Neural cell (in vitro differentiated cells): ENCODE data around the gene GRM5. TPM values are rescaled to one million over a fixed set of nuclear protein-coding genes. Genes with fewer than 3 reads are reported as not detected.

ENCODE experiments used
- H2AFZ ChIP-seq: fragments of 200-600, 300-800 bp; sonication (generic), shearing (Covaris generic); 2 replicates; pipeline ENCODE4 v1.6.0; 2014; ENCODE audit warnings: low read depth, mild to moderate bottlenecking, antibody characterized with exemption, low read length, moderate library complexity
- H3F3A ChIP-seq: fragments of 200-600 bp; shearing (Covaris generic); 2 replicates; pipeline ENCODE4 v1.6.1; 2016; ENCODE audit warnings: mild to moderate bottlenecking, moderate library complexity, mixed read lengths, antibody characterized with exemption, low read length; ENCODE audit not compliant: insufficient read depth, poor library complexity, severe bottlenecking
- H3K27ac ChIP-seq: fragments of 200-600, 300-800 bp; sonication (generic), shearing (Covaris generic); 2 replicates; pipeline ENCODE4 v1.5.1; 2014; ENCODE audit warnings: mild to moderate bottlenecking, low read length, moderate library complexity
- H3K27me3 ChIP-seq: fragments of 300-800, 200-600 bp; sonication (generic), shearing (Covaris generic); 2 replicates; pipeline ENCODE4 v1.6.0; 2014; ENCODE audit warnings: mild to moderate bottlenecking, low read depth, low read length, moderate library complexity; ENCODE audit not compliant: insufficient read depth
- H3K36me3 ChIP-seq: fragments of 300-800, 200-600 bp; sonication (generic), shearing (Covaris generic); 2 replicates; pipeline ENCODE4 v1.5.1; 2014; ENCODE audit warnings: mild to moderate bottlenecking, antibody characterized with exemption, low read length, moderate library complexity; ENCODE audit not compliant: insufficient read depth
- H3K4me2 ChIP-seq: fragments of 300-800, 200-600 bp; sonication (generic), shearing (Covaris generic); 2 replicates; pipeline ENCODE4 v1.6.0; 2014; ENCODE audit warnings: mild to moderate bottlenecking, low read length
- H3K4me3 ChIP-seq: fragments of 300-800, 200-600 bp; sonication (generic), shearing (Covaris generic); 2 replicates; pipeline ENCODE4 v1.5.1; 2014; ENCODE audit warnings: mild to moderate bottlenecking, low read length, moderate library complexity
- H3K79me2 ChIP-seq: fragments of 200-600 bp; shearing (Covaris generic); replicated peaks from 2 replicates; pipeline ENCODE4 v1.6.0; 2014; ENCODE audit warnings: mild to moderate bottlenecking, low read length, moderate library complexity; ENCODE audit not compliant: insufficient read depth
- H3K9ac ChIP-seq: fragments of 300-800, 200-600 bp; sonication (generic), shearing (Covaris generic); 2 replicates; pipeline ENCODE4 v1.6.1; 2016; ENCODE audit warnings: mild to moderate bottlenecking, low read length, mixed read lengths
- H3K9me2 ChIP-seq: fragments of 200-600 bp; shearing (Covaris generic); 2 replicates; pipeline ENCODE4 v1.6.1; 2016; ENCODE audit warnings: mild to moderate bottlenecking, low read length, mixed read lengths; ENCODE audit not compliant: insufficient read depth
- H3K9me3 ChIP-seq: fragments of 200-600, 300-800 bp; sonication (generic), shearing (Covaris generic); 2 replicates; pipeline ENCODE4 v1.6.1; 2016; ENCODE audit warnings: mild to moderate bottlenecking, mixed run types, low read length, moderate library complexity, mixed read lengths
- H4K20me1 ChIP-seq: fragments of 200-600 bp; shearing (Covaris generic); 2 replicates; pipeline ENCODE4 v1.6.1; 2016; ENCODE audit warnings: mild to moderate bottlenecking, mixed run types; ENCODE audit not compliant: insufficient read depth
- CTCF ChIP-seq: fragments of 450-650 bp; IDR thresholded peaks from 2 replicates; pipeline ENCODE4 v1.5.1; 2014; ENCODE audit warnings: antibody characterized with exemption, mild to moderate bottlenecking, moderate library complexity; ENCODE audit not compliant: poor library complexity, severe bottlenecking
- EP300 ChIP-seq: fragments of 450-650 bp; conservative IDR thresholded peaks from 2 replicates; pipeline ENCODE4 v1.6.1; 2014; ENCODE audit warnings: antibody characterized with exemption, mild to moderate bottlenecking, moderate library complexity; ENCODE audit not compliant: poor library complexity, severe bottlenecking
- EZH2 ChIP-seq: fragments of 200-600, 300-800 bp; shearing (Covaris generic), sonication (generic); IDR thresholded peaks from 2 replicates; pipeline ENCODE4 v1.6.1; 2014; ENCODE audit warnings: antibody characterized with exemption, low read length, borderline replicate concordance, mild to moderate bottlenecking; ENCODE audit not compliant: insufficient read depth, poor library complexity, severe bottlenecking
- MXI1 ChIP-seq: fragments of 450-650 bp; conservative IDR thresholded peaks from 2 replicates; pipeline ENCODE4 v1.6.1; 2014; ENCODE audit warnings: antibody characterized with exemption, mild to moderate bottlenecking; ENCODE audit not compliant: poor library complexity, severe bottlenecking
- POLR2AphosphoS5 ChIP-seq: IDR thresholded peaks from 2 replicates; pipeline ENCODE4 v1.6.1; 2012
- RAD21 ChIP-seq: fragments of 450-650 bp; conservative IDR thresholded peaks from 2 replicates; pipeline ENCODE4 v1.6.1; 2014; ENCODE audit warnings: antibody characterized with exemption, mild to moderate bottlenecking, moderate library complexity
- REST ChIP-seq: IDR thresholded peaks from 2 replicates; pipeline ENCODE4 v1.6.1; 2012; ENCODE audit warnings: borderline replicate concordance
- SMC3 ChIP-seq: fragments of 450-650 bp; conservative IDR thresholded peaks from 2 replicates; pipeline ENCODE4 v1.6.1; 2014; ENCODE audit warnings: antibody characterized with exemption, mild to moderate bottlenecking, moderate library complexity; ENCODE audit not compliant: poor library complexity
- TAF1 ChIP-seq: IDR thresholded peaks from 2 replicates; pipeline ENCODE4 v1.6.1; 2012; ENCODE audit warnings: low read depth
- polyA plus RNA-seq: library from polyadenylated mRNA; depleted of rRNA; stranded (reverse); fragments of >200 nt; gene quantifications from 2 replicates; pipeline ENCODE4 v1.2.3, GENCODE V29; 2014

Gene GRM5
- polyA plus RNA-seq, 1 donor from 2014 or later: 11.8 TPM

GRCh38 chr11:88807349-88807748 is 258.4 kb downstream of the GRM5 start:
- no peak overlapping the region for H3K4me3 ChIP-seq
- H3K9me3 ChIP-seq: no peaks in the 10 kb centered on the region
- no peak overlapping the region for H3K4me2 ChIP-seq
- H3K27me3 ChIP-seq: no peaks in the 10 kb centered on the region
- H3K27ac ChIP-seq: no peak overlapping the region
- TF ChIP-seq TAF1: no peak
- no peak for TF ChIP-seq POLR2AphosphoS5
- no peak for TF ChIP-seq RAD21
- TF ChIP-seq EZH2: no peak
- no peak for TF ChIP-seq EP300
- no peak for TF ChIP-seq CTCF
- no peak for TF ChIP-seq SMC3
- TF ChIP-seq MXI1: no peak
- TF ChIP-seq REST: no peak
- H3K36me3 ChIP-seq: no peaks in the 10 kb centered on the region
- no peak overlapping the region for H3K9ac ChIP-seq
- H3K79me2 ChIP-seq: no peaks in the 10 kb centered on the region
- no peaks in the 10 kb centered on the region for H3K9me2 ChIP-seq
- no peak overlapping the region for H2AFZ ChIP-seq
- no peaks in the 10 kb centered on the region for H4K20me1 ChIP-seq
- no peaks in the 10 kb centered on the region for H3F3A ChIP-seq

GRCh38 chr11:88806410-88806809 is 259.4 kb downstream of the GRM5 start:
- Histone ChIP-seq H4K20me1 (no peaks in the 10 kb centered on the region), H2AFZ (no peak overlapping the region), H3K4me3 (no peak overlapping the region), H3K4me2 (no peak overlapping the region), H3K27ac (no peak overlapping the region), H3K9ac (no peak overlapping the region), H3K9me2 (no peaks in the 10 kb centered on the region), H3K79me2 (no peaks in the 10 kb centered on the region), H3K9me3 (no peaks in the 10 kb centered on the region), H3F3A (no peaks in the 10 kb centered on the region), H3K36me3 (no peaks in the 10 kb centered on the region), H3K27me3 (no peaks in the 10 kb centered on the region)
- TF ChIP-seq TAF1: no peak
- TF ChIP-seq POLR2AphosphoS5: no peak
- TF ChIP-seq CTCF: no peak
- no peak for TF ChIP-seq EP300
- TF ChIP-seq EZH2: no peak
- TF ChIP-seq REST: no peak
- no peak for TF ChIP-seq SMC3
- TF ChIP-seq MXI1: no peak
- no peak for TF ChIP-seq RAD21
